Suprapubic skin (tissue), 4 donors: ENCODE measurements around the gene ELMO3.

Source experiments
- CTCF ChIP-seq, 2 donors: fragments of 200-600 bp in 1 of 2; fragments of 450-650 bp in 1 of 2; sonication (generic) in 1 of 2; IDR thresholded peaks; one replicate each; pipeline ENCODE4 v1.5.1; 2016 to 2019; ENCODE audit warnings: antibody characterized with exemption in 2 of 2, mild to moderate bottlenecking in 1 of 2, moderate library complexity in 1 of 2
- EP300 ChIP-seq: sonication (generic); formaldehyde crosslinking; IDR thresholded peaks from one replicate; pipeline ENCODE4 v1.6.1; 2017; ENCODE audit warnings: antibody characterized with exemption
- POLR2A ChIP-seq, 2 donors: fragments of 450-650 bp; IDR thresholded peaks; one replicate each; pipeline ENCODE4 v1.6.1; 2017; ENCODE audit warnings: antibody characterized with exemption in 2 of 2, mild to moderate bottlenecking in 2 of 2, moderate library complexity in 2 of 2
- POLR2AphosphoS5 ChIP-seq, 3 donors: sonication (generic); formaldehyde crosslinking; IDR thresholded peaks; one replicate each; pipeline ENCODE4 v1.6.1; 2017; ENCODE audit warnings: antibody characterized with exemption in 3 of 3

DNA sequence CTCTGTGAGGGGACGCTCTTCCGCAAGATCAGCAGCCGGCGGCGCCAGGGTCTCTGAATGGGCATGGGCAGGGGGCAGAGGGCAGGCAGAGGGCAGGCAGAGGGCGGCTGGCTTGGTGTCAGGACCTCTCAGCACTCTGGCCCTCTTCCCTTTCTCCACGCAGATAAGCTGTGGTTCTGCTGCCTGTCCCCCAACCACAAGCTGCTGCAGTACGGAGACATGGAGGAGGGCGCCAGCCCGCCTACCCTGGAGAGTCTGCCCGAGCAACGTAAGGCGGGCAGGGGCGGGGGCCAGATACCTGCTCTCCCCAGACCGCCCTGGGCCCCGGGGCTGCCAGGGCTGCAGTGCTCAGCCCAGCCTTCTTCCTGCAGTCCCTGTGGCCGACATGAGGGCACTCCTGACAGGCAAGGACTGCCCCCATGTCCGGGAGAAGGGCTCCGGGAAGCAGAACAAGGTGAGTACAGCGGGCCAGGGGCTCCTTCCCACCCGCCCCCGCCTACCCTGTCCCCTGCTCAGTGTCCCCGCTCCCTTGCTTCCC is 4.1 kb downstream of the ELMO3 start:
- TF ChIP-seq CTCF (IDR thresholded peaks at IDR 0.05) (no peak), POLR2A (IDR thresholded peaks at IDR 0.05) (no peak), POLR2AphosphoS5 (IDR thresholded peaks at IDR 0.05) (no peak), EP300 (no peak)
